Measurements from ENCODE around the gene B4GALNT2.

B4GALNT2 gene

DNA sequence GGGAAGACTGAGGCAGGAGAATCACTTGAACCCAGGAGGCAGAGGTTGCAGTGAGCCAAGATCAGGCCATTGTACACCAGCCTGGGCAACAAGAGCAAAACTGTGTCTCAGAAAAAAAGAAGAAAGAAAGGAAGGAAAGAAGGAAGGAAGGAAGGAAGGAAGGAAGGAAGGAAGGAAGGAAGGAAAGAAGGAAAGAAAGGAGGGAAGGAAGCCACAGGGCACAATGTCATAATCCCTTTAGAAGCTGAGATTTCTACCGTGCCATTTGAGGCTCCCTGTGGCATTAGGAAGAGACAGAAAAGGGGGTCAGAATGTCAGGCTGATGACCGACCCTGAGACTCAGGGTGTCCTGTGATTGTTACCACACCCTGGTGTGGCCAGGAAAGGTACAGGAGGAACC, 71.2 kb downstream of the B4GALNT2 start:
- Histone ChIP-seq H3K27me3 (ENCODE audit: control insufficient read depth, insufficient read depth, low read length) (peaks cover under 1% of the 10 kb centered on the region), H3K4me1 (ENCODE audit: control insufficient read depth, insufficient read depth, low read length) (no peaks in the 10 kb centered on the region), H3K36me3 (ENCODE audit: control insufficient read depth, insufficient read depth, low read length) (no peaks in the 10 kb centered on the region), H3K4me3 (ENCODE audit: low read length) (no peak overlapping the region), H3K9ac (ENCODE audit: low read length) (no peak overlapping the region), H3K9me3 (ENCODE audit: control insufficient read depth, low read length) (no peaks in the 10 kb centered on the region)

DNA sequence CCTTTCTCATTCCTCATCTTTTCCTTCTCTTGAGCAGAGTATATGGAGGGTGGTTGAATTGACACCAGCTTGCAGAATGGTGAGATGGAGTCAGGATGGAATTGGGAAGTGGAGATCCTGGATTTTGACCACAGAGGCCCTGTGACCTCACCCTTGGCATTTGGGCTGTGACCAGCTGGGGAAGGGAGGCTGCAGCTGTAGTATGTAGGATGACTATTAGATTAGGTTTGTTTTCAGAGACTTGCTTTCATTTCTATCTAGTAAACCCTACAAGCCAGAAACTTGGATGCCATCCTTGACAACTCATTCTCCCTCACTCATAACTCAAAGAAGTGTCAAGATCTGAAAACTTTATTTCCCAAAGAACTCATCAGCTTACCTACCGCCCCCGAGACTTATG, 71.9 kb downstream of the B4GALNT2 start:
- Histone ChIP-seq H3K9ac (ENCODE audit: low read length) (no peak overlapping the region), H3K4me1 (ENCODE audit: control insufficient read depth, insufficient read depth, low read length) (no peaks in the 10 kb centered on the region)

GRCh38 chr17:49209061-49209571, 76.5 kb downstream of the B4GALNT2 start:
- no peaks in the 10 kb centered on the region for H3K36me3 ChIP-seq (ENCODE audit: control insufficient read depth, insufficient read depth, low read length)
- no peaks in the 10 kb centered on the region for H3K9me3 ChIP-seq (ENCODE audit: control insufficient read depth, low read length)
- no peak overlapping the region for H3K4me3 ChIP-seq (ENCODE audit: low read length)
- H3K27me3 ChIP-seq (ENCODE audit: control insufficient read depth, insufficient read depth, low read length), result peaks cover 16% of the 10 kb centered on the region
- no peaks in the 10 kb centered on the region for H3K4me1 ChIP-seq (ENCODE audit: control insufficient read depth, insufficient read depth, low read length)
- no peak overlapping the region for H3K9ac ChIP-seq (ENCODE audit: low read length)

More for the DNA sequence above, 71.9 kb downstream of the B4GALNT2 start:
- no peaks in the 10 kb centered on the region for H3K36me3 ChIP-seq (ENCODE audit: control insufficient read depth, insufficient read depth, low read length)
- no peak overlapping the region for H3K4me3 ChIP-seq (ENCODE audit: low read length)
- peaks cover 8% of the 10 kb centered on the region for H3K27me3 ChIP-seq (ENCODE audit: control insufficient read depth, insufficient read depth, low read length)
- no peaks in the 10 kb centered on the region for H3K9me3 ChIP-seq (ENCODE audit: control insufficient read depth, low read length)

GRCh38 chr17:49210158-49211029, 77.8 kb downstream of the B4GALNT2 start, which contains the start of the genes ABI3 and GNGT2:
ABI3 (plus strand) TSS chr17:49210707; CDS start chr17:49210725, 18 bp downstream.
GNGT2 (minus strand) TSS chr17:49210574; CDS start chr17:49207422, 3,152 bp downstream.
- no peaks in the 10 kb centered on the region for H3K9me3 ChIP-seq (ENCODE audit: control insufficient read depth, low read length)
- H3K36me3 ChIP-seq (ENCODE audit: control insufficient read depth, insufficient read depth, low read length), result no peaks in the 10 kb centered on the region
- peaks cover 16% of the 10 kb centered on the region for H3K27me3 ChIP-seq (ENCODE audit: control insufficient read depth, insufficient read depth, low read length)
- no peak within 1 kb of the TSS for H3K4me3 ChIP-seq (ENCODE audit: low read length)
- H3K4me1 ChIP-seq (ENCODE audit: control insufficient read depth, insufficient read depth, low read length), result no peaks in the 10 kb centered on the region
- H3K9ac ChIP-seq (ENCODE audit: low read length), result peak within 1 kb of the TSS; percentile 29

- no peaks in the 10 kb centered on the region for H3K4me1 ChIP-seq (ENCODE audit: control insufficient read depth, insufficient read depth, low read length)
Measured at GRCh38 chr17:49213399-49213798, 80.8 kb downstream of the B4GALNT2 start.

GRCh38 chr17:49213847-49214246, 81.3 kb downstream of the B4GALNT2 start:
- Histone ChIP-seq H3K9me3 (ENCODE audit: control insufficient read depth, low read length) (no peaks in the 10 kb centered on the region), H3K9ac (ENCODE audit: low read length) (no peak overlapping the region), H3K27me3 (ENCODE audit: control insufficient read depth, insufficient read depth, low read length) (peaks cover 18% of the 10 kb centered on the region), H3K36me3 (ENCODE audit: control insufficient read depth, insufficient read depth, low read length) (no peaks in the 10 kb centered on the region), H3K4me1 (ENCODE audit: control insufficient read depth, insufficient read depth, low read length) (no peaks in the 10 kb centered on the region), H3K4me3 (ENCODE audit: low read length) (no peak overlapping the region)

More at GRCh38 chr17:49213399-49213798, 80.8 kb downstream of the B4GALNT2 start:
- no peak overlapping the region for H3K9ac ChIP-seq (ENCODE audit: low read length)
- no peak overlapping the region for H3K4me3 ChIP-seq (ENCODE audit: low read length)
- no peaks in the 10 kb centered on the region for H3K9me3 ChIP-seq (ENCODE audit: control insufficient read depth, low read length)
- peaks cover 19% of the 10 kb centered on the region for H3K27me3 ChIP-seq (ENCODE audit: control insufficient read depth, insufficient read depth, low read length)
- H3K36me3 ChIP-seq (ENCODE audit: control insufficient read depth, insufficient read depth, low read length), result no peaks in the 10 kb centered on the region

- Histone ChIP-seq H3K27me3 (ENCODE audit: control insufficient read depth, insufficient read depth, low read length) (peaks cover 9% of the 10 kb centered on the region), H3K9me3 (ENCODE audit: control insufficient read depth, low read length) (no peaks in the 10 kb centered on the region), H3K36me3 (ENCODE audit: control insufficient read depth, insufficient read depth, low read length) (no peaks in the 10 kb centered on the region), H3K4me3 (ENCODE audit: low read length) (no peak overlapping the region), H3K9ac (ENCODE audit: low read length) (no peak overlapping the region), H3K4me1 (ENCODE audit: control insufficient read depth, insufficient read depth, low read length) (no peaks in the 10 kb centered on the region)
Measured at GRCh38 chr17:49214676-49215360, 82.2 kb downstream of the B4GALNT2 start.

GRCh38 chr17:49216482-49216881, 83.9 kb downstream of the B4GALNT2 start:
- Histone ChIP-seq H3K36me3 (ENCODE audit: control insufficient read depth, insufficient read depth, low read length) (no peaks in the 10 kb centered on the region), H3K9ac (ENCODE audit: low read length) (no peak overlapping the region), H3K4me3 (ENCODE audit: low read length) (no peak overlapping the region), H3K27me3 (ENCODE audit: control insufficient read depth, insufficient read depth, low read length) (peaks cover 3% of the 10 kb centered on the region), H3K4me1 (ENCODE audit: control insufficient read depth, insufficient read depth, low read length) (no peaks in the 10 kb centered on the region), H3K9me3 (ENCODE audit: control insufficient read depth, low read length) (no peaks in the 10 kb centered on the region)

- Histone ChIP-seq H3K4me3 (ENCODE audit: low read length) (no peak overlapping the region), H3K27me3 (ENCODE audit: control insufficient read depth, insufficient read depth, low read length) (peaks cover 6% of the 10 kb centered on the region), H3K9me3 (ENCODE audit: control insufficient read depth, low read length) (no peaks in the 10 kb centered on the region), H3K4me1 (ENCODE audit: control insufficient read depth, insufficient read depth, low read length) (no peaks in the 10 kb centered on the region), H3K36me3 (ENCODE audit: control insufficient read depth, insufficient read depth, low read length) (no peaks in the 10 kb centered on the region), H3K9ac (ENCODE audit: low read length) (no peak overlapping the region)
Measured at GRCh38 chr17:49216953-49217650, 84.5 kb downstream of the B4GALNT2 start.

DNA sequence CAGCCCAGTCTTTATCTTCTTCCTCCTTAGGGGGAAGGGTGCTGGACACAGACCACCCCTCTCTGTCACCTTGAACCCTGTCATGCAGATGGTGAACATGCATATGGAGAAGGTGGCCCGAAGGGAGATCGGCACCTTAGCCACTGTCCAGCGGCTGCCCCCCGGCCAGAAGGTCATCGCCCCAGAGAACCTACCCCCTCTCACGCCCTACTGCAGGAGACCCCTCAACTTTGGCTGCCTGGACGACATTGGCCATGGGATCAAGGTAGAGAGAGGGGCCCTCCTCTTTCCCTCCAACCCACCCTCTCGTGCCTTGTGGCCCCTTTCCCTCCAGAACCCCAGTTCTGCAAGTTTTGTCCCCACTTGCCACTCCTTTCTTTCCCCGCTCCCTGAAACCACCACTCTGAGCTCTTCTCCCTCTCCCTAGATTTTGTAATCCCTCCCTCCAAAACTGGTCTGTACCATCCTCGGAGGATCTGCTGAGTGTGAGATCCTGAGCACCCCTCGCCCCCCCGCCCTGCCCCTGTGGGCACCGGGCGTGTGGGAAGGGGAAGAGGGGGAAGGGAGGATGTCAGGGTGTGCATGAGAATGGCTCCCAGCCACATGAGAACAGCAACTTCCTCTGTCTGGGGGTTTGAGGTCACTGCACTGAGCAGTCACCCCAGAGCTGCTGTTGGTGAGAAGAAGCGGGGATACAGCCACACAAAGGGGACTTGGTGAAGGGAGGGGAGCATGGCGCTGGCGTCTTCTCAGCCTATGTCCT, 85.3 kb downstream of the B4GALNT2 start:
- Histone ChIP-seq H3K4me1 (ENCODE audit: control insufficient read depth, insufficient read depth, low read length) (no peaks in the 10 kb centered on the region), H3K4me3 (ENCODE audit: low read length) (no peak overlapping the region), H3K9ac (ENCODE audit: low read length) (no peak overlapping the region), H3K27me3 (ENCODE audit: control insufficient read depth, insufficient read depth, low read length) (peaks cover 11% of the 10 kb centered on the region), H3K36me3 (ENCODE audit: control insufficient read depth, insufficient read depth, low read length) (no peaks in the 10 kb centered on the region), H3K9me3 (ENCODE audit: control insufficient read depth, low read length) (no peaks in the 10 kb centered on the region)
